DLD1 (cell line): ENCODE measurements around the gene UNC5C.

Source experiments
- in situ Hi-C: cut with HindIII; loops from 2 replicates; pipeline ENCODE4 v1.10.0; 2017; ENCODE audit warnings: low sequenced_read_pairs

Gene UNC5C

GRCh38 chr4:95409750-95410149, 139.0 kb downstream of the UNC5C start:
- in situ Hi-C loops = no loop called here

GRCh38 chr4:95409127-95409526, 139.6 kb downstream of the UNC5C start:
- in situ Hi-C loops = no loop called here

- in situ Hi-C loops = no loop called here
These were observed 146.5 kb downstream of the UNC5C start for GRCh38 chr4:95402299-95402698.

- in situ Hi-C loops = no loop called here
These were observed 150.6 kb downstream of the UNC5C start for GRCh38 chr4:95398217-95398616.

- in situ Hi-C loops = no loop called here
These were observed 153.9 kb downstream of the UNC5C start for GRCh38 chr4:95394752-95395306.

- in situ Hi-C loops = no loop called here
These were observed 155.0 kb downstream of the UNC5C start for GRCh38 chr4:95393821-95394220.

GRCh38 chr4:95388911-95389310, 159.9 kb downstream of the UNC5C start:
- in situ Hi-C loops = no loop called here

- in situ Hi-C loops = no loop called here
These were observed 161.1 kb downstream of the UNC5C start for GRCh38 chr4:95387719-95388118.

- in situ Hi-C loops = no loop called here
These were observed 162.4 kb downstream of the UNC5C start for GRCh38 chr4:95386410-95386809.

- in situ Hi-C loops = no loop called here
These were observed 166.8 kb downstream of the UNC5C start for GRCh38 chr4:95381843-95382580.

GRCh38 chr4:95379633-95380032, 169.1 kb downstream of the UNC5C start:
- in situ Hi-C loops = no loop called here

GRCh38 chr4:95377366-95377900, 171.3 kb downstream of the UNC5C start:
- in situ Hi-C loops = no loop called here

GRCh38 chr4:95371476-95372224, 177.1 kb downstream of the UNC5C start:
- in situ Hi-C loops = no loop called here

GRCh38 chr4:95367824-95368223, 180.9 kb downstream of the UNC5C start:
- in situ Hi-C loops = no loop called here

- in situ Hi-C loops = no loop called here
These were observed 184.8 kb downstream of the UNC5C start for GRCh38 chr4:95363966-95364365.

- in situ Hi-C loops = no loop called here
These were observed 185.2 kb downstream of the UNC5C start for GRCh38 chr4:95363559-95363925.

- in situ Hi-C loops = no loop called here
These were observed 185.7 kb downstream of the UNC5C start for GRCh38 chr4:95362906-95363558.

- in situ Hi-C loops = no loop called here
These were observed 186.7 kb downstream of the UNC5C start for GRCh38 chr4:95362066-95362465.

- in situ Hi-C loops = no loop called here
These were observed 187.1 kb downstream of the UNC5C start for GRCh38 chr4:95361696-95361965.

GRCh38 chr4:95360906-95361695, 187.7 kb downstream of the UNC5C start:
- in situ Hi-C loops = no loop called here
